H9 (cell line): ENCODE results near the gene ST3GAL6. TPM values are rescaled to one million over a fixed set of nuclear protein-coding genes. Genes with fewer than 3 reads are reported as not detected.

ENCODE experiments used
- DNase-seq: peaks from one replicate; pipeline ENCODE4 v3.0.0-alpha.2; 2017
- H2AFZ ChIP-seq: one replicate; pipeline ENCODE4 v1.6.1; 2013; ENCODE audit warnings: mild to moderate bottlenecking, low read length, control low read depth, moderate library complexity
- H2AK5ac ChIP-seq: 2 replicates; pipeline ENCODE4 v1.6.1; 2013; ENCODE audit warnings: low read length, control low read depth, mixed read lengths; ENCODE audit not compliant: insufficient read length
- H2BK120ac ChIP-seq: one replicate; pipeline ENCODE4 v1.6.1; 2013; ENCODE audit warnings: low read depth, mild to moderate bottlenecking, low read length, control low read depth, inconsistent platforms; ENCODE audit not compliant: poor library complexity, severe bottlenecking
- H2BK12ac ChIP-seq: 2 replicates; pipeline ENCODE4 v1.6.1; 2013; ENCODE audit warnings: low read length, control low read depth, mixed read lengths, low read depth; ENCODE audit not compliant: insufficient read length
- H2BK15ac ChIP-seq: 2 replicates; pipeline ENCODE4 v1.6.1; 2013; ENCODE audit warnings: low read depth, low read length, control low read depth
- H2BK20ac ChIP-seq: one replicate; pipeline ENCODE4 v1.6.1; 2013; ENCODE audit warnings: low read depth, mild to moderate bottlenecking, low read length, control low read depth, inconsistent platforms; ENCODE audit not compliant: poor library complexity, severe bottlenecking
- H2BK5ac ChIP-seq: 2 replicates; pipeline ENCODE4 v1.6.1; 2013; ENCODE audit warnings: low read length, control low read depth, mixed read lengths; ENCODE audit not compliant: insufficient read length
- H3K14ac ChIP-seq: 2 replicates; pipeline ENCODE4 v1.6.1; 2013; ENCODE audit warnings: low read length, control low read depth; ENCODE audit not compliant: insufficient read depth
- H3K18ac ChIP-seq: 2 replicates; pipeline ENCODE4 v1.6.1; 2013; ENCODE audit warnings: low read depth, mild to moderate bottlenecking, mixed read lengths, low read length, control low read depth; ENCODE audit not compliant: insufficient read length
- H3K23ac ChIP-seq: 2 replicates; pipeline ENCODE4 v1.6.1; 2013; ENCODE audit warnings: low read length, control low read depth, mixed read lengths, low read depth; ENCODE audit not compliant: insufficient read length
- H3K23me2 ChIP-seq: 2 replicates; pipeline ENCODE4 v1.6.1; 2013; ENCODE audit warnings: low read depth, mild to moderate bottlenecking, mixed read lengths, low read length, control low read depth; ENCODE audit not compliant: insufficient read length, poor library complexity, severe bottlenecking
- H3K27ac ChIP-seq: 2 replicates; pipeline ENCODE4 v1.5.1; 2013; ENCODE audit warnings: low read length, control low read depth, mixed read lengths, low read depth; ENCODE audit not compliant: insufficient read length
- H3K27me3 ChIP-seq: 2 replicates; pipeline ENCODE4 v1.6.1; 2013; ENCODE audit warnings: low read length, control low read depth, inconsistent platforms; ENCODE audit not compliant: insufficient read depth
- H3K4ac ChIP-seq: 2 replicates; pipeline ENCODE4 v1.6.1; 2013; ENCODE audit warnings: low read depth, mild to moderate bottlenecking, control low read depth, inconsistent platforms, low read length, moderate library complexity
- H3K4me1 ChIP-seq: 2 replicates; pipeline ENCODE4 v1.6.1; 2013; ENCODE audit warnings: low read length, control low read depth, inconsistent platforms; ENCODE audit not compliant: insufficient read depth
- H3K4me2 ChIP-seq: 2 replicates; pipeline ENCODE4 v1.6.1; 2013; ENCODE audit warnings: low read length, control low read depth, mixed read lengths; ENCODE audit not compliant: insufficient read length, insufficient read depth
- H3K56ac ChIP-seq: 2 replicates; pipeline ENCODE4 v1.6.1; 2013; ENCODE audit warnings: low read depth, mild to moderate bottlenecking, mixed read lengths, low read length, control low read depth; ENCODE audit not compliant: insufficient read length
- H3K79me1 ChIP-seq: 2 replicates; pipeline ENCODE4 v1.6.1; 2013; ENCODE audit warnings: low read depth, mild to moderate bottlenecking, moderate library complexity, low read length, control low read depth, inconsistent platforms; ENCODE audit not compliant: insufficient read depth, poor library complexity, severe bottlenecking
- H3K79me2 ChIP-seq: 2 replicates; pipeline ENCODE4 v1.6.1; 2013; ENCODE audit warnings: low read length, control low read depth, inconsistent platforms; ENCODE audit not compliant: insufficient read depth
- H3K9ac ChIP-seq: 2 replicates; pipeline ENCODE4 v1.6.1; 2013; ENCODE audit warnings: low read length, control low read depth, mixed read lengths; ENCODE audit not compliant: insufficient read length; ENCODE audit errors: extremely low read depth
- H3K9me3 ChIP-seq: one replicate; pipeline ENCODE4 v1.6.1; 2013; ENCODE audit warnings: low read depth, low read length, inconsistent platforms; ENCODE audit not compliant: control insufficient read depth
- H3T11ph ChIP-seq: one replicate; pipeline ENCODE4 v1.6.1; 2013; ENCODE audit warnings: mild to moderate bottlenecking, low read length, control low read depth, inconsistent platforms
- H4K20me1 ChIP-seq: one replicate; pipeline ENCODE4 v1.6.1; 2013; ENCODE audit not compliant: control insufficient read depth, insufficient read length, insufficient read depth
- H4K5ac ChIP-seq: 2 replicates; pipeline ENCODE4 v1.6.1; 2013; ENCODE audit warnings: low read depth, mild to moderate bottlenecking, mixed read lengths, low read length, control low read depth; ENCODE audit not compliant: insufficient read length
- H4K8ac ChIP-seq: replicated peaks from 2 replicates; pipeline ENCODE4 v1.6.1; 2013; ENCODE audit warnings: low read length, control low read depth, mixed read lengths, low read depth; ENCODE audit not compliant: insufficient read length
- H4K91ac ChIP-seq: 2 replicates; pipeline ENCODE4 v1.6.1; 2013; ENCODE audit warnings: low read depth, mild to moderate bottlenecking, moderate library complexity, mixed read lengths, low read length, control low read depth; ENCODE audit not compliant: insufficient read length
- H3K27ac Mint-ChIP-seq, 3 experiments: 2 replicates in 2 of 3; 3 replicates in 1 of 3; pipeline ENCODE4 v1.8.0; 2020 to 2021; ENCODE audit warnings: mixed read lengths in 3 of 3, mild to moderate bottlenecking in 1 of 3, moderate library complexity in 1 of 3
- H3K27me3 Mint-ChIP-seq: 2 replicates; pipeline ENCODE4 v1.8.0; 2021; ENCODE audit warnings: low read depth, mild to moderate bottlenecking, moderate library complexity, mixed read lengths
- H3K36me3 Mint-ChIP-seq, 3 experiments: 2 replicates in 2 of 3; 3 replicates in 1 of 3; pipeline ENCODE4 v1.8.0; 2020 to 2021; ENCODE audit warnings: low read depth in 3 of 3, mixed read lengths in 3 of 3; ENCODE audit not compliant: insufficient read depth in 1 of 3
- H3K4me1 Mint-ChIP-seq, 2 experiments: 2 replicates each; pipeline ENCODE4 v1.8.0; 2020; ENCODE audit warnings: mixed read lengths in 2 of 2
- H3K4me3 Mint-ChIP-seq, 2 experiments: 2 replicates in 1 of 2; 3 replicates in 1 of 2; pipeline ENCODE4 v1.8.0; 2020 to 2021; ENCODE audit warnings: mild to moderate bottlenecking in 2 of 2, mixed read lengths in 2 of 2, moderate library complexity in 1 of 2
- H3K9me3 Mint-ChIP-seq, 2 experiments: 2 replicates in 1 of 2; 3 replicates in 1 of 2; pipeline ENCODE4 v1.8.0; 2020; ENCODE audit warnings: mild to moderate bottlenecking in 2 of 2, mixed read lengths in 2 of 2, moderate library complexity in 1 of 2
- WGBS: extraction: QIAGEN DNeasy Blood & Tissue Kit; methylation state at CpG from one replicate; pipeline ENCODE4 v1.1.7; 2013; ENCODE audit warnings: missing lambda C conversion rate, low lambda C conversion rate, mixed read lengths; ENCODE audit not compliant: insufficient read length; ENCODE audit errors: extremely low coverage; 5-methylcytosine and 5-hydroxymethylcytosine counted together
- total RNA-seq: library from RNA; stranded (reverse); gene quantifications from 2 replicates; pipeline ENCODE4 v1.2.1, GENCODE V29; 2021
- TF ChIP-seq, protein P1 (sequence below): fragments of 200-600 bp; sonication (generic); conservative IDR thresholded peaks from 3 replicates; pipeline ENCODE4 v1.8.0; 2021; ENCODE audit warnings: antibody characterized with exemption, mild to moderate bottlenecking

The ST3GAL6 gene
- total RNA-seq, 1 experiment from 2014 or later: 6.4 TPM

DNA sequence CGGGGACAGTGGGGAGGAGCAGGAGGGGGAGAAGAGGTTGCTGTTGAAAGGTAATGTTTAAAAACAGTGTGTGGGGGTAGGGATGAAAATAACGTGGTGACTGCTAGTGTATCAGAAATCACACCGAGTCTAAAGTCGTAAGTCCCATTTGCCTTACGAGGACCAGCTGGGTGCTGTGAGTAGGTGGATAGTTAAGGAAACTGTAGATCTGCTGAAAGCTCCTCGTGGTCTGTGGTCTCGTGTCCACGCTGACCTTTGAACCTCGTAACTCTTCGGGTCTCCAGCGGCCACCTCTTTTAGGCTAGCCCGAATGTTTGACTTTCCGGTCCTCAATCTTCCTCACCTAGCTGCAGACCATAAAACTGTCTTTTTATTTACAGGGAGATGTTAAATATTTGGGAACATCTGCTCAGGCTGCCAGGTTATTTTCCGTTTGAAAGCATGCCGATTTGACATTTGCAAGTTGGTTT, 29.3 kb upstream of the ST3GAL6 start:
- H3K4me1 Mint-ChIP-seq: peaks cover 17 to 26% of the 10 kb centered on the region in 2 experiments
- Histone ChIP-seq H3K9ac (peak overlapping the region; percentile 6), H4K91ac (no peak overlapping the region), H2BK12ac (no peak overlapping the region), H2BK15ac (no peak overlapping the region), H3K27ac (no peak overlapping the region), H3K18ac (no peak overlapping the region), H3K56ac (no peak overlapping the region), H3K23me2 (peaks cover 21% of the 10 kb centered on the region), H3K23ac (no peak overlapping the region), H2BK20ac (no peak overlapping the region), H3K9me3 (no peaks in the 10 kb centered on the region), H2AFZ (no peak overlapping the region), H3K79me1 (no peaks in the 10 kb centered on the region), H3K79me2 (no peaks in the 10 kb centered on the region), H4K8ac (no peak overlapping the region), H4K5ac (no peak overlapping the region), H3K4me2 (peak overlapping the region; percentile 89), H2BK5ac (no peak overlapping the region), H2AK5ac (no peak overlapping the region), H3K4ac (no peak overlapping the region), H3K4me1 (no peaks in the 10 kb centered on the region), H3K27me3 (peaks cover 10% of the 10 kb centered on the region; the same call in 1 of the 2 replicates), H3K14ac (no peak overlapping the region), H4K20me1 (no peaks in the 10 kb centered on the region), H2BK120ac (no peak overlapping the region), H3T11ph (no peak overlapping the region)
- no peak for DNase-seq
- no CpG with 5 or more reads among the region's 15 CpGs for WGBS
- TF ChIP-seq, protein P1, sequence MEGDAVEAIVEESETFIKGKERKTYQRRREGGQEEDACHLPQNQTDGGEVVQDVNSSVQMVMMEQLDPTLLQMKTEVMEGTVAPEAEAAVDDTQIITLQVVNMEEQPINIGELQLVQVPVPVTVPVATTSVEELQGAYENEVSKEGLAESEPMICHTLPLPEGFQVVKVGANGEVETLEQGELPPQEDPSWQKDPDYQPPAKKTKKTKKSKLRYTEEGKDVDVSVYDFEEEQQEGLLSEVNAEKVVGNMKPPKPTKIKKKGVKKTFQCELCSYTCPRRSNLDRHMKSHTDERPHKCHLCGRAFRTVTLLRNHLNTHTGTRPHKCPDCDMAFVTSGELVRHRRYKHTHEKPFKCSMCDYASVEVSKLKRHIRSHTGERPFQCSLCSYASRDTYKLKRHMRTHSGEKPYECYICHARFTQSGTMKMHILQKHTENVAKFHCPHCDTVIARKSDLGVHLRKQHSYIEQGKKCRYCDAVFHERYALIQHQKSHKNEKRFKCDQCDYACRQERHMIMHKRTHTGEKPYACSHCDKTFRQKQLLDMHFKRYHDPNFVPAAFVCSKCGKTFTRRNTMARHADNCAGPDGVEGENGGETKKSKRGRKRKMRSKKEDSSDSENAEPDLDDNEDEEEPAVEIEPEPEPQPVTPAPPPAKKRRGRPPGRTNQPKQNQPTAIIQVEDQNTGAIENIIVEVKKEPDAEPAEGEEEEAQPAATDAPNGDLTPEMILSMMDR: no peak
- no peaks in the 10 kb centered on the region; a peak in 1 of 5 replicates for H3K9me3 Mint-ChIP-seq
- H3K27ac Mint-ChIP-seq: no peak overlapping the region; a peak in 2 of 7 replicates
- peaks cover 48% of the 10 kb centered on the region for H3K27me3 Mint-ChIP-seq
- H3K36me3 Mint-ChIP-seq: peaks cover 0 to 1% (median 0%) of the 10 kb centered on the region in 3 experiments; a peak in 1 of 7 replicates
- H3K4me3 Mint-ChIP-seq: peak overlapping the region; percentile 77 to 88
